ENCODE results near the gene OBSCN. TPM values are rescaled to one million over a fixed set of nuclear protein-coding genes. Genes with fewer than 3 reads are reported as not detected.

OBSCN gene
- total RNA-seq, 1 experiment from 2014 or later: 29.1 TPM

- no peaks in the 10 kb centered on the region for H3K36me3 ChIP-seq (ENCODE audit: low read depth, low read length)
- ATAC-seq: no peak
- no peak overlapping the region for H2AFZ ChIP-seq (ENCODE audit: low read length)
- H3K9me2 ChIP-seq (replicated peaks; ENCODE audit: low read length): no peaks in the 10 kb centered on the region
- no peak overlapping the region for H3K27ac ChIP-seq (ENCODE audit: low read length)
- no peak for DNase-seq
- H3K9ac ChIP-seq (ENCODE audit: low read length): no peak overlapping the region
- no TSS peak for BruUV-seq (replicated peaks)
- no peak overlapping the region for H3K4me3 ChIP-seq (ENCODE audit: low read length)
- H3K4me1 ChIP-seq (ENCODE audit: insufficient read depth, low read length): no peaks in the 10 kb centered on the region
- H3K27me3 ChIP-seq (ENCODE audit: low read length): no peaks in the 10 kb centered on the region
- ChIA-PET CTCF (no interaction called here), POLR2A (ENCODE audit: unreplicated experiment) (no interaction called here)
- H3K4me2 ChIP-seq (ENCODE audit: low read length): no peak overlapping the region
- no peaks in the 10 kb centered on the region for H3K9me3 ChIP-seq (ENCODE audit: low read length)
- no peaks in the 10 kb centered on the region for H3K79me2 ChIP-seq (ENCODE audit: low read length)
- no peaks in the 10 kb centered on the region for H3F3A ChIP-seq (ENCODE audit: low read length, unreplicated experiment)
- intact Hi-C loops (cut with micrococcal nuclease): no loop called here
- no peaks in the 10 kb centered on the region for H4K20me1 ChIP-seq (ENCODE audit: low read length)
- TF ChIP-seq EZH2phosphoT487 (IDR thresholded peaks at IDR 0.05; ENCODE audit: borderline replicate concordance, low read length) (no peak), EZH2 (IDR thresholded peaks at IDR 0.05; ENCODE audit: low read length, unreplicated experiment) (no peak), CTCF (conservative IDR thresholded peaks at IDR 0.05; ENCODE audit: low read depth, low read length) (no peak)
These were observed 78.0 kb downstream of the OBSCN start for GRCh38 chr1:228285661-228286504.

GRCh38 chr1:228286505-228287417, 78.9 kb downstream of the OBSCN start:
- Histone ChIP-seq H2AFZ (ENCODE audit: low read length) (no peak overlapping the region), H3K79me2 (ENCODE audit: low read length) (no peaks in the 10 kb centered on the region), H3K4me1 (ENCODE audit: insufficient read depth, low read length) (no peaks in the 10 kb centered on the region), H3F3A (ENCODE audit: low read length, unreplicated experiment) (no peaks in the 10 kb centered on the region), H3K9me3 (ENCODE audit: low read length) (no peaks in the 10 kb centered on the region), H3K9ac (ENCODE audit: low read length) (no peak overlapping the region), H3K36me3 (ENCODE audit: low read depth, low read length) (no peaks in the 10 kb centered on the region), H4K20me1 (ENCODE audit: low read length) (no peaks in the 10 kb centered on the region), H3K4me3 (ENCODE audit: low read length) (no peak overlapping the region), H3K27me3 (ENCODE audit: low read length) (no peaks in the 10 kb centered on the region), H3K27ac (ENCODE audit: low read length) (no peak overlapping the region), H3K4me2 (ENCODE audit: low read length) (no peak overlapping the region), H3K9me2 (replicated peaks; ENCODE audit: low read length) (no peaks in the 10 kb centered on the region)
- ChIA-PET CTCF (no interaction called here), POLR2A (ENCODE audit: unreplicated experiment) (no interaction called here)
- no TSS peak for BruUV-seq (replicated peaks)
- intact Hi-C loops (cut with micrococcal nuclease): no loop called here
- DNase-seq (no peak), ATAC-seq (no peak)
- TF ChIP-seq EZH2phosphoT487 (IDR thresholded peaks at IDR 0.05; ENCODE audit: borderline replicate concordance, low read length) (no peak), CTCF (conservative IDR thresholded peaks at IDR 0.05; ENCODE audit: low read depth, low read length) (no peak), EZH2 (IDR thresholded peaks at IDR 0.05; ENCODE audit: low read length, unreplicated experiment) (no peak)

Measured in PC-3 (cell line).